Measurements from ENCODE around the gene PRAC1.

- TF ChIP-seq CTCF (conservative IDR thresholded peaks at IDR 0.05 in 1 of 2, IDR thresholded peaks at IDR 0.05 in 1 of 2; ENCODE audit: low read depth in 1 of 2, low read length in 2 of 2) (no peak), EZH2 (IDR thresholded peaks at IDR 0.05; ENCODE audit: low read length, missing control alignments) (no peak)
These were observed 1.3 kb downstream of the PRAC1 start for GRCh38 chr17:48721009-48721402.

Measured in fibroblast of lung (primary cell).